Neural cell (in vitro differentiated cells): ENCODE measurements around the gene DDX56. TPM values are rescaled to one million over a fixed set of nuclear protein-coding genes. Genes with fewer than 3 reads are reported as not detected.

Experiments used
- H2AFZ ChIP-seq: fragments of 200-600, 300-800 bp; sonication (generic), shearing (Covaris generic); 2 replicates; pipeline ENCODE4 v1.6.0; 2014; ENCODE audit warnings: low read depth, mild to moderate bottlenecking, antibody characterized with exemption, low read length, moderate library complexity
- H3F3A ChIP-seq: fragments of 200-600 bp; shearing (Covaris generic); 2 replicates; pipeline ENCODE4 v1.6.1; 2016; ENCODE audit warnings: mild to moderate bottlenecking, moderate library complexity, mixed read lengths, antibody characterized with exemption, low read length; ENCODE audit not compliant: insufficient read depth, poor library complexity, severe bottlenecking
- H3K27ac ChIP-seq: fragments of 200-600, 300-800 bp; sonication (generic), shearing (Covaris generic); 2 replicates; pipeline ENCODE4 v1.5.1; 2014; ENCODE audit warnings: mild to moderate bottlenecking, low read length, moderate library complexity
- H3K27me3 ChIP-seq: fragments of 300-800, 200-600 bp; sonication (generic), shearing (Covaris generic); 2 replicates; pipeline ENCODE4 v1.6.0; 2014; ENCODE audit warnings: mild to moderate bottlenecking, low read depth, low read length, moderate library complexity; ENCODE audit not compliant: insufficient read depth
- H3K36me3 ChIP-seq: fragments of 300-800, 200-600 bp; sonication (generic), shearing (Covaris generic); 2 replicates; pipeline ENCODE4 v1.5.1; 2014; ENCODE audit warnings: mild to moderate bottlenecking, antibody characterized with exemption, low read length, moderate library complexity; ENCODE audit not compliant: insufficient read depth
- H3K4me2 ChIP-seq: fragments of 300-800, 200-600 bp; sonication (generic), shearing (Covaris generic); 2 replicates; pipeline ENCODE4 v1.6.0; 2014; ENCODE audit warnings: mild to moderate bottlenecking, low read length
- H3K4me3 ChIP-seq: fragments of 300-800, 200-600 bp; sonication (generic), shearing (Covaris generic); 2 replicates; pipeline ENCODE4 v1.5.1; 2014; ENCODE audit warnings: mild to moderate bottlenecking, low read length, moderate library complexity
- H3K79me2 ChIP-seq: fragments of 200-600 bp; shearing (Covaris generic); replicated peaks from 2 replicates; pipeline ENCODE4 v1.6.0; 2014; ENCODE audit warnings: mild to moderate bottlenecking, low read length, moderate library complexity; ENCODE audit not compliant: insufficient read depth
- H3K9ac ChIP-seq: fragments of 300-800, 200-600 bp; sonication (generic), shearing (Covaris generic); 2 replicates; pipeline ENCODE4 v1.6.1; 2016; ENCODE audit warnings: mild to moderate bottlenecking, low read length, mixed read lengths
- H3K9me2 ChIP-seq: fragments of 200-600 bp; shearing (Covaris generic); 2 replicates; pipeline ENCODE4 v1.6.1; 2016; ENCODE audit warnings: mild to moderate bottlenecking, low read length, mixed read lengths; ENCODE audit not compliant: insufficient read depth
- H3K9me3 ChIP-seq: fragments of 200-600, 300-800 bp; sonication (generic), shearing (Covaris generic); 2 replicates; pipeline ENCODE4 v1.6.1; 2016; ENCODE audit warnings: mild to moderate bottlenecking, mixed run types, low read length, moderate library complexity, mixed read lengths
- H4K20me1 ChIP-seq: fragments of 200-600 bp; shearing (Covaris generic); 2 replicates; pipeline ENCODE4 v1.6.1; 2016; ENCODE audit warnings: mild to moderate bottlenecking, mixed run types; ENCODE audit not compliant: insufficient read depth
- EP300 ChIP-seq: fragments of 450-650 bp; conservative IDR thresholded peaks from 2 replicates; pipeline ENCODE4 v1.6.1; 2014; ENCODE audit warnings: antibody characterized with exemption, mild to moderate bottlenecking, moderate library complexity; ENCODE audit not compliant: poor library complexity, severe bottlenecking
- EZH2 ChIP-seq: fragments of 200-600, 300-800 bp; shearing (Covaris generic), sonication (generic); IDR thresholded peaks from 2 replicates; pipeline ENCODE4 v1.6.1; 2014; ENCODE audit warnings: antibody characterized with exemption, low read length, borderline replicate concordance, mild to moderate bottlenecking; ENCODE audit not compliant: insufficient read depth, poor library complexity, severe bottlenecking
- MXI1 ChIP-seq: fragments of 450-650 bp; conservative IDR thresholded peaks from 2 replicates; pipeline ENCODE4 v1.6.1; 2014; ENCODE audit warnings: antibody characterized with exemption, mild to moderate bottlenecking; ENCODE audit not compliant: poor library complexity, severe bottlenecking
- POLR2AphosphoS5 ChIP-seq: IDR thresholded peaks from 2 replicates; pipeline ENCODE4 v1.6.1; 2012
- RAD21 ChIP-seq: fragments of 450-650 bp; conservative IDR thresholded peaks from 2 replicates; pipeline ENCODE4 v1.6.1; 2014; ENCODE audit warnings: antibody characterized with exemption, mild to moderate bottlenecking, moderate library complexity
- REST ChIP-seq: IDR thresholded peaks from 2 replicates; pipeline ENCODE4 v1.6.1; 2012; ENCODE audit warnings: borderline replicate concordance
- SMC3 ChIP-seq: fragments of 450-650 bp; conservative IDR thresholded peaks from 2 replicates; pipeline ENCODE4 v1.6.1; 2014; ENCODE audit warnings: antibody characterized with exemption, mild to moderate bottlenecking, moderate library complexity; ENCODE audit not compliant: poor library complexity
- TAF1 ChIP-seq: IDR thresholded peaks from 2 replicates; pipeline ENCODE4 v1.6.1; 2012; ENCODE audit warnings: low read depth
- polyA plus RNA-seq: library from polyadenylated mRNA; depleted of rRNA; stranded (reverse); fragments of >200 nt; gene quantifications from 2 replicates; pipeline ENCODE4 v1.2.3, GENCODE V29; 2014
- TF ChIP-seq, protein P1 (sequence below): fragments of 450-650 bp; IDR thresholded peaks from 2 replicates; pipeline ENCODE4 v1.5.1; 2014; ENCODE audit warnings: antibody characterized with exemption, mild to moderate bottlenecking, moderate library complexity; ENCODE audit not compliant: poor library complexity, severe bottlenecking

DDX56 gene
- polyA plus RNA-seq, 1 donor from 2014 or later = 80.6 TPM

DNA sequence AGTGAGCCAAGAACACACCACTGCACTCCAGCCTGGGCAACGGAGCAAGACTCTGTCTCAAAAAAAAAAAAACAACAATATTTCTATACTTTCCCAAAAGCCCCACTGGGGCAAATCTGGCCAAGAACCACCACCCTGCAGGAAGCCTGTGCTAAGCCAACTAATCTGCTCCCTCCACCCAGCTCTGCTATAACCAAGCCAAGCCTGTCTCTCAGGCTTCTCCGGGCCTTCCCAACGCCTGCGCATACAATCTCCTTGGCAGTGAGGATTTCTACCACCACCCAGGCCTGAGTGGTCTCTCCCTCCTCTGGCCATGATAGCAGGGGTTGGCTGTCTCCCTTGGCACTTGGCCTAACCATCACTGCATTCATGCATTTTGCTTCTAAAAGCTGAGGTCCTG lies 14.2 kb downstream of the DDX56 start:
- no peaks in the 10 kb centered on the region for H3K9me3 ChIP-seq
- H3K27ac ChIP-seq = no peak overlapping the region
- H3K79me2 ChIP-seq = no peaks in the 10 kb centered on the region
- H4K20me1 ChIP-seq = no peaks in the 10 kb centered on the region
- no peak overlapping the region for H3K9ac ChIP-seq
- no peaks in the 10 kb centered on the region for H3F3A ChIP-seq
- TF ChIP-seq EP300 (no peak), TAF1 (no peak), REST (no peak), MXI1 (no peak), POLR2AphosphoS5 (no peak), RAD21 (no peak), EZH2 (no peak), SMC3 (no peak)
- TF ChIP-seq, protein P1, sequence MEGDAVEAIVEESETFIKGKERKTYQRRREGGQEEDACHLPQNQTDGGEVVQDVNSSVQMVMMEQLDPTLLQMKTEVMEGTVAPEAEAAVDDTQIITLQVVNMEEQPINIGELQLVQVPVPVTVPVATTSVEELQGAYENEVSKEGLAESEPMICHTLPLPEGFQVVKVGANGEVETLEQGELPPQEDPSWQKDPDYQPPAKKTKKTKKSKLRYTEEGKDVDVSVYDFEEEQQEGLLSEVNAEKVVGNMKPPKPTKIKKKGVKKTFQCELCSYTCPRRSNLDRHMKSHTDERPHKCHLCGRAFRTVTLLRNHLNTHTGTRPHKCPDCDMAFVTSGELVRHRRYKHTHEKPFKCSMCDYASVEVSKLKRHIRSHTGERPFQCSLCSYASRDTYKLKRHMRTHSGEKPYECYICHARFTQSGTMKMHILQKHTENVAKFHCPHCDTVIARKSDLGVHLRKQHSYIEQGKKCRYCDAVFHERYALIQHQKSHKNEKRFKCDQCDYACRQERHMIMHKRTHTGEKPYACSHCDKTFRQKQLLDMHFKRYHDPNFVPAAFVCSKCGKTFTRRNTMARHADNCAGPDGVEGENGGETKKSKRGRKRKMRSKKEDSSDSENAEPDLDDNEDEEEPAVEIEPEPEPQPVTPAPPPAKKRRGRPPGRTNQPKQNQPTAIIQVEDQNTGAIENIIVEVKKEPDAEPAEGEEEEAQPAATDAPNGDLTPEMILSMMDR = no peak
- H3K4me2 ChIP-seq = no peak overlapping the region
- no peaks in the 10 kb centered on the region for H3K9me2 ChIP-seq
- H3K4me3 ChIP-seq = no peak overlapping the region
- no peaks in the 10 kb centered on the region for H3K36me3 ChIP-seq
- H3K27me3 ChIP-seq = no peaks in the 10 kb centered on the region
- no peak overlapping the region for H2AFZ ChIP-seq

DNA sequence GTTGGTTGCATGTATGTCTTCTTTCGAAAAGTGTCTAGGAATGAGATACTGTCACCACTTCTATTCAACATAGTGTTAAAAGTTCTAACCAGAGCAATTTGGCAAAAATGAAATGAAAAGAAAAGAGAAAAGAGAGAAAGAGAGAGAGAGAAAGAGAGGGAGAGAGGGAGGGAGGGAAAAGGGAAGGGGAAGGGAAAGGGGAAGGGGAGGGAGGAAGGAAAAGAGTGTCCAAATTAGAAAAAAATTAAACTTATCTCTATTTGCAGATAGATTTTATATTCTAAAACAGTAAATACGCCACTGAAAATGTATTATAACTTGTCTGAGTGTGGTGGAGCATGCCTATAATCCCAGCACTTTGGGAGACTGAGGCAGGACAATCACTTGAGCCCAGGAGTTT lies 16.2 kb downstream of the DDX56 start:
- H3K27me3 ChIP-seq = no peaks in the 10 kb centered on the region
- H3K4me3 ChIP-seq = no peak overlapping the region
- TF ChIP-seq SMC3 = no peak
- TF ChIP-seq EP300 = no peak
- no peak for TF ChIP-seq TAF1
- TF ChIP-seq POLR2AphosphoS5 = no peak
- no peak for TF ChIP-seq EZH2
- TF ChIP-seq, protein P1 = no peak
- no peak for TF ChIP-seq RAD21
- no peak for TF ChIP-seq REST
- no peak for TF ChIP-seq MXI1
- no peaks in the 10 kb centered on the region for H3K36me3 ChIP-seq
- H2AFZ ChIP-seq = no peak overlapping the region
- no peaks in the 10 kb centered on the region for H3K9me3 ChIP-seq
- no peak overlapping the region for H3K9ac ChIP-seq
- no peak overlapping the region for H3K27ac ChIP-seq
- H4K20me1 ChIP-seq = no peaks in the 10 kb centered on the region
- no peaks in the 10 kb centered on the region for H3K9me2 ChIP-seq
- no peak overlapping the region for H3K4me2 ChIP-seq
- H3K79me2 ChIP-seq = no peaks in the 10 kb centered on the region
- H3F3A ChIP-seq = no peaks in the 10 kb centered on the region
